Posterior vena cava (tissue), 2 donors: Measurements from ENCODE around the gene MZT2B. TPM values are rescaled to one million over a fixed set of nuclear protein-coding genes. Genes with fewer than 3 reads are reported as not detected.
"Not testable (repeated sequence)": the region's sequence is repeated elsewhere in the genome, so short reads cannot be mapped to it uniquely, and the experiment has no call there.

ENCODE experiments used
- DNase-seq: peaks from one replicate; pipeline ENCODE4 v3.0.0-alpha.2; 2020; ENCODE audit warnings: low spot score
- intact Hi-C, 2 donors: fragments of 100-400 bp; cut with DNase I; formaldehyde crosslinking; loops; one replicate each; pipeline versions ENCODE4 v1.14.1 to v1.14.2; 2022 to 2023
- total RNA-seq, 2 donors: library from RNA; stranded (reverse); fragmentation: NEBNext Ultra II Directional; extraction: Animal tissue kit (Norgen Biotek cat#: 25700); gene quantifications; one replicate each; pipeline ENCODE4 v1.2.1, GENCODE V29; 2021
- donor health status: DM: yes; HTN: yes; CAD: no.
- donor health status: DM: yes; HTN: yes; CAD: no.

MZT2B gene
- total RNA-seq, 2 donors from 2014 or later, result 183 to 200 TPM

GRCh38 chr2:130150181-130151144 is 31.6 kb upstream of the MZT2B start:
- intact Hi-C loops, result no loop called here
- peak; percentile 51 for DNase-seq

- DNase-seq, result peak; percentile 40
- intact Hi-C loops, result not testable (repeated sequence)
Observed at GRCh38 chr2:130151145-130151512, 30.9 kb upstream of the MZT2B start.

- peak; percentile 71 for DNase-seq
Observed at GRCh38 chr2:130152136-130152815, 29.8 kb upstream of the MZT2B start.

GRCh38 chr2:130152816-130153595 is 29.1 kb upstream of the MZT2B start:
- intact Hi-C loops, result no loop called here
- DNase-seq, result peak; percentile 64

More at GRCh38 chr2:130152136-130152815, 29.8 kb upstream of the MZT2B start:
- intact Hi-C loops, result not testable (repeated sequence)

- DNase-seq, result peak; percentile 60
- intact Hi-C loops, result not testable (repeated sequence)
Observed at GRCh38 chr2:130153721-130154422, 28.2 kb upstream of the MZT2B start.

GRCh38 chr2:130154423-130154770 is 27.7 kb upstream of the MZT2B start:
- DNase-seq, result peak; percentile 41
- intact Hi-C loops, result not testable (repeated sequence)

- intact Hi-C loops, result no loop called here
- peak; percentile 82 for DNase-seq
Observed at GRCh38 chr2:130154773-130155765, 27.0 kb upstream of the MZT2B start.

- peak; percentile 72 for DNase-seq
- intact Hi-C loops, result not testable (repeated sequence)
Observed at GRCh38 chr2:130155956-130156623, 26.0 kb upstream of the MZT2B start.

- intact Hi-C loops, result no loop called here
- peak; percentile 59 for DNase-seq
Observed at GRCh38 chr2:130156624-130157004, 25.4 kb upstream of the MZT2B start.

GRCh38 chr2:130157354-130157753 is 24.7 kb upstream of the MZT2B start:
- intact Hi-C loops, DNase-seq: not testable (repeated sequence)

- intact Hi-C loops, DNase-seq: not testable (repeated sequence)
Observed at GRCh38 chr2:130157825-130158514, 24.1 kb upstream of the MZT2B start.

- DNase-seq, result no peak
- intact Hi-C loops, result no loop called here
Observed at GRCh38 chr2:130158631-130159030, 23.4 kb upstream of the MZT2B start.

- DNase-seq, intact Hi-C loops: not testable (repeated sequence)
Observed at GRCh38 chr2:130159376-130159775, 22.7 kb upstream of the MZT2B start.

- intact Hi-C loops, result loop anchor here in 1 of 2 donors (5.0 kb wide), 1 partner anchor 867 kb away; no protein-coding TSS in a partner anchor
- DNase-seq, result no peak
Observed at GRCh38 chr2:130160131-130160530, 21.9 kb upstream of the MZT2B start.

GRCh38 chr2:130160838-130161705 is 21.0 kb upstream of the MZT2B start:
- intact Hi-C loops, result loop anchor here in 1 of 2 donors (5.0 kb wide), 1 partner anchor 866 kb away; no protein-coding TSS in a partner anchor
- DNase-seq, result not testable (repeated sequence)

GRCh38 chr2:130162486-130162885 is 19.6 kb upstream of the MZT2B start:
- intact Hi-C loops, result loop anchor here in 1 of 2 donors (5.0 kb wide), 1 partner anchor 865 kb away; no protein-coding TSS in a partner anchor
- not testable (repeated sequence) for DNase-seq
